Measurements from ENCODE around the gene DDR2.
"Not testable (repeated sequence)": the region's sequence is repeated elsewhere in the genome, so short reads cannot be mapped to it uniquely, and the experiment has no call there.

Gene DDR2

GRCh38 chr1:162632217-162632666 is at the start of gene DDR2:
Gene DDR2, plus strand, starts transcription at chr1:162632464. Its CDS starts 86,600 bp downstream, at chr1:162719064.
- TF ChIP-seq, protein P1, sequence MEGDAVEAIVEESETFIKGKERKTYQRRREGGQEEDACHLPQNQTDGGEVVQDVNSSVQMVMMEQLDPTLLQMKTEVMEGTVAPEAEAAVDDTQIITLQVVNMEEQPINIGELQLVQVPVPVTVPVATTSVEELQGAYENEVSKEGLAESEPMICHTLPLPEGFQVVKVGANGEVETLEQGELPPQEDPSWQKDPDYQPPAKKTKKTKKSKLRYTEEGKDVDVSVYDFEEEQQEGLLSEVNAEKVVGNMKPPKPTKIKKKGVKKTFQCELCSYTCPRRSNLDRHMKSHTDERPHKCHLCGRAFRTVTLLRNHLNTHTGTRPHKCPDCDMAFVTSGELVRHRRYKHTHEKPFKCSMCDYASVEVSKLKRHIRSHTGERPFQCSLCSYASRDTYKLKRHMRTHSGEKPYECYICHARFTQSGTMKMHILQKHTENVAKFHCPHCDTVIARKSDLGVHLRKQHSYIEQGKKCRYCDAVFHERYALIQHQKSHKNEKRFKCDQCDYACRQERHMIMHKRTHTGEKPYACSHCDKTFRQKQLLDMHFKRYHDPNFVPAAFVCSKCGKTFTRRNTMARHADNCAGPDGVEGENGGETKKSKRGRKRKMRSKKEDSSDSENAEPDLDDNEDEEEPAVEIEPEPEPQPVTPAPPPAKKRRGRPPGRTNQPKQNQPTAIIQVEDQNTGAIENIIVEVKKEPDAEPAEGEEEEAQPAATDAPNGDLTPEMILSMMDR (conservative IDR thresholded peaks at IDR 0.05; ENCODE audit: low read depth, low read length), result no peak
- DNase-seq (ENCODE audit: low read depth), result peak; percentile 90
- H3K4me3 ChIP-seq (ENCODE audit: low read depth, low read length), result peak within 1 kb of the TSS; percentile 59

GRCh38 chr1:162582901-162583300 is 49.4 kb upstream of the DDR2 start:
- H3K4me3 ChIP-seq (ENCODE audit: low read depth, low read length); DNase-seq (ENCODE audit: low read depth): not testable (repeated sequence)

GRCh38 chr1:162585101-162585500 is 47.2 kb upstream of the DDR2 start:
- not testable (repeated sequence) for H3K4me3 ChIP-seq (ENCODE audit: low read depth, low read length); DNase-seq (ENCODE audit: low read depth)

DNA sequence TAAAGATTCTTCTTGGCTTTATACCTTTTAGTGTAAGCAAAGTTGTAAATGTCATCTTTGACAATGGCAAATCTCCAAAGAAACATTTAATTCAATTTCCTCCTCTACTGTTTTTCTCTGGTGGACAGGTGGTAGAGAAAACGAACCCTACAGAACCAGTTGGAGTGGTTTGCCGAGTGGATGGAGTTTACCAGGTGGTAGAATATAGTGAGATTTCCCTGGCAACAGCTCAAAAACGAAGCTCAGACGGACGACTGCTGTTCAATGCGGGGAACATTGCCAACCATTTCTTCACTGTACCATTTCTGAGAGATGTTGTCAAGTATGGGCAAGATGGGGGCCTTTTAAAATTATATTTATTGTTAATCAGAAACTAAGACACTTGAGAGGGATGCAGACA is 44.9 kb upstream of the DDR2 start:
- TF ChIP-seq, protein P1 (conservative IDR thresholded peaks at IDR 0.05; ENCODE audit: low read depth, low read length), result no peak
- H3K4me3 ChIP-seq (ENCODE audit: low read depth, low read length), result no peak overlapping the region
- no peak for DNase-seq (ENCODE audit: low read depth)

DNA sequence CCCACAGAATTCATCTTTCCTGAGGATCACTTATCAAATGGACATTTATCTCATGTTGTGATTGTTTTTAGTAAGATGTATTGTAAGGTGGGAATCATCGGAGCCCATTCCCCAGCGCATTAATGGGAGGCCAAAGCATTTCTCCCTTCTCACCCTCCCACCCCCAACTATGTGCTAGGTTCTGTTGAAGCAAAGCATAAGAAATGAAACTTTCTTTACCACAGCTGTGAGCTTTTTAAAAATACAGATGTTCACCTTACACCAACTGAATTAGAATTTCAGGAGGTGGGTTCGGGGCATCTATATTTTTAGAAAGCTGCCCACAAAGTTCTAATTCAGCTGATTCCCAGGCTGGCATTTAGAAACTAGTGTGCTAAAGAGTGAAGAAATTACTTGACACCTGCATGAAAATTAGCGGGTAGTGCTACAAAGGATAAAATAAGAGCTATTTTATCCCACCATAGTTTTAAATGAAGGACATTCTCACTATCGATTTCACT is 44.5 kb upstream of the DDR2 start:
- no peak for DNase-seq (ENCODE audit: low read depth)
- H3K4me3 ChIP-seq (ENCODE audit: low read depth, low read length), result no peak overlapping the region
- TF ChIP-seq, protein P1 (conservative IDR thresholded peaks at IDR 0.05; ENCODE audit: low read depth, low read length), result no peak

DNA sequence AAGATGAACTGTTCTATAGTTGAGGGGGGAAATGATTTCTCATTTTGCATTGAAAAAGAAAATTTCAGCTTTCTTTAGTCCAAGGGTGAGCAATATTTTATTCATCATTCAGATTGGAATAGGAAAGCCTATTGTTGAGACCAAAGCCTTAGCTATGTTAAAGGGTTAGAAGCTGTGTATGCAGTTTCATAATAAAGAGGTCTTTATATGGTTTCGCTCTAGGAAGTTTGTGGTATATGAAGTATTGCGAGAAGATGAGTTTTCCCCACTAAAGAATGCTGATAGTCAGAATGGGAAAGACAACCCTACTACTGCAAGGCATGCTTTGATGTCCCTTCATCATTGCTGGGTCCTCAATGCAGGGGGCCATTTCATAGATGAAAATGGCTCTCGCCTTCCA is 42.2 kb upstream of the DDR2 start:
- DNase-seq (ENCODE audit: low read depth), result no peak
- H3K4me3 ChIP-seq (ENCODE audit: low read depth, low read length), result no peak overlapping the region
- TF ChIP-seq, protein P1 (conservative IDR thresholded peaks at IDR 0.05; ENCODE audit: low read depth, low read length), result no peak

GRCh38 chr1:162590686-162591085 is 41.6 kb upstream of the DDR2 start:
- DNase-seq (ENCODE audit: low read depth), result no peak
- H3K4me3 ChIP-seq (ENCODE audit: low read depth, low read length), result no peak overlapping the region
- TF ChIP-seq, protein P1 (conservative IDR thresholded peaks at IDR 0.05; ENCODE audit: low read depth, low read length), result no peak

DNA sequence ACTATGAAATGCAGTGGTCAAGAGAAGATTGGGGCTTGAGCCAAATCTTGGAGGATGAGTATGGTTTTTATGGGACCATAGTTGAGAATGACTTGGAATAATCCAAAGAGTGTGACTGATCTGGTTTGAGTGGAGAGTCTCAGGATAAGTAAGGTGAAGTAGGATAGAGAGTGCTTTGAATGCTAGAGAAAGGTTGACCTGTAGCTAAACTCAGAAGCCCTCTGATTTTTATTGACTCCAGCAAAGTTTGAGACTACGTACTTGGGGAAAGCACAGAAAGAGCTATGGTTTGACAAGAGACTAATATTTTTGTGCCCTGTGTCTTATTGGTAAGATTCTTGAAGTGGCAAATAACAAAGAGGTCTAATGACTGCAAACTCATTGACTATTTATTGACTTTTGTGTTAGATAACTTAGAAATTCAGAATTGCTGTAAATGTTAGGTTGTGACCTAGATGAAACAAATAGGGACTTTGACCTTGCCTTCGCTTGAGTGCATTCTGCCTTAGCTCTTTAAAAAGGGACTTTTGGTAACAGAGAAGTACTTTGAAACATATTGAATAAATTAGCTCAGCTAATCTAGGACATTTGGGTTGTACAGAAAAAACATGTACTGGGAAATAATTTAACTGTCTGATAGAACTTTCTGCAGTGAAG is 35.6 kb upstream of the DDR2 start:
- H3K4me3 ChIP-seq (ENCODE audit: low read depth, low read length), result no peak overlapping the region
- TF ChIP-seq, protein P1 (conservative IDR thresholded peaks at IDR 0.05; ENCODE audit: low read depth, low read length), result no peak
- no peak for DNase-seq (ENCODE audit: low read depth)

Data from choroid plexus epithelial cell (primary cell).